Fibroblast of lung (primary cell): ENCODE measurements around the gene KCNG2.

ENCODE experiments used
- CTCF ChIP-seq, 2 donors: IDR thresholded peaks in 1 of 2; conservative IDR thresholded peaks in 1 of 2; 1 replicate in 1 of 2; 2 replicates in 1 of 2; pipeline ENCODE4 v1.5.1; 2011 to 2012; ENCODE audit warnings: low read length in 2 of 2, control low read depth in 1 of 2, inconsistent platforms in 1 of 2, low read depth in 1 of 2, mild to moderate bottlenecking in 1 of 2
- EZH2 ChIP-seq: IDR thresholded peaks from 2 replicates; pipeline ENCODE4 v1.5.1; 2012; ENCODE audit warnings: low read length, control low read depth, mild to moderate bottlenecking; ENCODE audit errors: missing control alignments

- no peak for TF ChIP-seq CTCF (conservative IDR thresholded peaks at IDR 0.05 in 1 of 2, IDR thresholded peaks at IDR 0.05 in 1 of 2; ENCODE audit: low read depth in 1 of 2, low read length in 2 of 2)
- TF ChIP-seq EZH2, result no peak
These were observed 51.0 kb downstream of the KCNG2 start for GRCh38 chr18:79848579-79849327.
